Skeletal muscle tissue (tissue), 4 donors: ENCODE data around the gene RYR3. TPM values are rescaled to one million over a fixed set of nuclear protein-coding genes. Genes with fewer than 3 reads are reported as not detected.

ENCODE experiments used
- H3K27ac ChIP-seq: one replicate; pipeline ENCODE4 v1.7.0; 2013; ENCODE audit warnings: mild to moderate bottlenecking, low read depth, low read length, inconsistent platforms
- H3K27me3 ChIP-seq, 3 donors: one replicate each; pipeline ENCODE4 v1.7.0; 2013; ENCODE audit warnings: low read length in 3 of 3; ENCODE audit not compliant: control insufficient read depth in 3 of 3, insufficient read depth in 3 of 3
- H3K36me3 ChIP-seq, 3 donors: one replicate each; pipeline ENCODE4 v1.7.0; 2013; ENCODE audit warnings: low read length in 3 of 3; ENCODE audit not compliant: control insufficient read depth in 3 of 3, insufficient read depth in 3 of 3
- H3K4me1 ChIP-seq, 3 donors: one replicate each; pipeline ENCODE4 v1.7.0; 2013; ENCODE audit warnings: low read length in 3 of 3, mild to moderate bottlenecking in 3 of 3; ENCODE audit not compliant: control insufficient read depth in 3 of 3, insufficient read depth in 3 of 3
- H3K4me3 ChIP-seq, 3 donors: one replicate each; pipeline ENCODE4 v1.7.0; 2013; ENCODE audit warnings: low read length in 3 of 3
- H3K9ac ChIP-seq, 3 donors: one replicate each; pipeline ENCODE4 v1.7.0; 2013; ENCODE audit warnings: low read length in 3 of 3, mild to moderate bottlenecking in 3 of 3, moderate library complexity in 2 of 3, low read depth in 1 of 3
- H3K9me3 ChIP-seq, 3 donors: one replicate each; pipeline ENCODE4 v1.7.0; 2013; ENCODE audit warnings: low read length in 3 of 3; ENCODE audit not compliant: control insufficient read depth in 3 of 3
- total RNA-seq: library from RNA; depleted of rRNA; stranded (reverse); fragments of >200 nt; gene quantifications from one replicate; pipeline ENCODE4 v1.2.3, GENCODE V29; 2014
- donor health status: Osteomylitis.

RYR3 gene
- total RNA-seq, 1 donor from 2014 or later = 50.6 TPM

DNA sequence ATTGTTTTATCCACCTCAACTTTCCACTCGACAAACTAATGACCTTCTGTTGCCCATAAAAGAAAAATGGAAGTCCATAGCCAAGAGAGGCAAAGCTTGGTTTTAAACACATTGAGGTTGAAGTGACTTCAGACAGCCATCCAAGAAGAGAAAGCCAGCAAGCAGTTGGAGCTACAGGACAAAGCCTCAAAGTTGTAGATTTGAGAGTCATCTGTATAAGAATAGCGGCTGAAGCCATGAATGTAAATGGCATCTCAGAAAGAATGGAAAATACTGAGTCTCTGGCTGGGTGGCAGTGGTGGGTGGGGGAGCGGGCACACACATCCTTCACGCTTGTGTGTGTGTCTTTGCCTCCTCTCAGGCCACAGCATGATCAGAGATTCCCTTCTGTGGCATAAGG, 533.4 kb downstream of the RYR3 start:
- no peak overlapping the region for H3K27ac ChIP-seq
- peaks cover 0 to 12% (median 0%) of the 10 kb centered on the region in 3 donors for H3K36me3 ChIP-seq
- no peaks in the 10 kb centered on the region for H3K9me3 ChIP-seq
- H3K9ac ChIP-seq = no peak overlapping the region
- H3K4me1 ChIP-seq = no peaks in the 10 kb centered on the region
- no peaks in the 10 kb centered on the region for H3K27me3 ChIP-seq
- no peak overlapping the region for H3K4me3 ChIP-seq

DNA sequence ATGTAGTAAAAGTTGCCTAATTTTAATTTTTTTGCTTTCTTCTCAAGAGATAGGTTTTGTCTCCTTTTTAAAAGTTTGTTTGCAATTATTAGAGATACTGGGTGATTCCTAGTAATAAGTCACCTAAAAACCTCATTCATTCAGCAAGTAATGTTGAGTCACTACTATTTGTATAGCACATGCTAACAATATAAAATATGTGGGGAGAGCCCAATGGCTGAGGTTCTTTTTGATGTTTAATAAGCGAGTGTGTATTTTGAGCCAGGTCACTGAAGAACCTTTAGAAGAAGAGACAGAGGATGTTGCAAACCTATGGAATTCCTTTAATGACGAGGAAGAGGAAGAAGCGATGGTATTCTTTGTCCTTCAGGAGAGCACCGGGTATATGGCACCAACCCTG, 533.8 kb downstream of the RYR3 start:
- H3K4me3 ChIP-seq = no peak overlapping the region
- H3K9me3 ChIP-seq = no peaks in the 10 kb centered on the region
- H3K27ac ChIP-seq = no peak overlapping the region

DNA sequence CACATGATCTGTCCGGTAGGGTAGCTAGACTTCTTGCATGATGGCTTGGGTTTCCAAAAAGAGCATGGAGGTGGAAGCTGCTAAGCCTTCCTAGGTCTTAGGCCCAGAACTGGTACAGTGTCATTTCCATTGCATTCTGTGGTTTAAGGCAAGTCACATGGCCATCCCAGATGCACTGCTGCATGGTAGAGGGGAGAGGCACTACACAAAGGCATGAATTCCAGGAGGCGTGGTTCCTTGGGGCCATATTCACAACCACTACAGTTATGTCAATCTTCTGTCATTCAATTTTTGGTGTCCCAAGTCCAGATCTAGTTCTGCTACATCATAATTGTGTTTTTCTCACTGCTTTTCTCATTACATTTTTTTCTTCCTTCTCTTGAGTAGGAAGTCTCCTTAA, 535.4 kb downstream of the RYR3 start:
- Histone ChIP-seq H3K27me3 (no peaks in the 10 kb centered on the region), H3K36me3 (peaks cover 0 to 18% (median 1%) of the 10 kb centered on the region in 3 donors), H3K27ac (no peak overlapping the region), H3K4me1 (no peaks in the 10 kb centered on the region), H3K9ac (no peak overlapping the region), H3K9me3 (no peaks in the 10 kb centered on the region), H3K4me3 (no peak overlapping the region)

More for the DNA sequence above, 533.8 kb downstream of the RYR3 start:
- Histone ChIP-seq H3K27me3 (no peaks in the 10 kb centered on the region), H3K36me3 (peaks cover 0 to 15% (median 0%) of the 10 kb centered on the region in 3 donors), H3K9ac (no peak overlapping the region), H3K4me1 (no peaks in the 10 kb centered on the region)

DNA sequence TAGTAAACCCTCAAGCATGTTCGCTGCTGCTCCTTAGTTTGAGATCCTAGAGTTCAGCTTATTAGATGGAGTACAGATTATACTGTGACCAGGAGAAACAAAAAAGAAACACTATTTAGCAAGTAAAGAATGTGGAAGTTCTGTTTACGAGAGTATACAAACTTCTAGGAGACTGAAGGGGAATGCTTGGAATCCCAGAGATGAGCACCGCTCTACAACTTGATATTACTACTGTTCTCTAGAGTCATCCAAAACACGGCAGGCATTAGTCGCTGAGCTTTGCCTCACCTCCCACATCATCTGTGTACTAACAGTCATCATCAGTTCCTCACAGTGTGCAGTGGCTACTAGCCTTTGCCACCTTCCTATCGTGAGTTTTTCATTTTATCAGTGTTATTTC, 536.1 kb downstream of the RYR3 start:
- Histone ChIP-seq H3K4me3 (no peak overlapping the region), H3K9ac (no peak overlapping the region), H3K27me3 (no peaks in the 10 kb centered on the region), H3K4me1 (no peaks in the 10 kb centered on the region), H3K27ac (no peak overlapping the region), H3K36me3 (peaks cover 0 to 22% (median 2%) of the 10 kb centered on the region in 3 donors), H3K9me3 (no peaks in the 10 kb centered on the region)

DNA sequence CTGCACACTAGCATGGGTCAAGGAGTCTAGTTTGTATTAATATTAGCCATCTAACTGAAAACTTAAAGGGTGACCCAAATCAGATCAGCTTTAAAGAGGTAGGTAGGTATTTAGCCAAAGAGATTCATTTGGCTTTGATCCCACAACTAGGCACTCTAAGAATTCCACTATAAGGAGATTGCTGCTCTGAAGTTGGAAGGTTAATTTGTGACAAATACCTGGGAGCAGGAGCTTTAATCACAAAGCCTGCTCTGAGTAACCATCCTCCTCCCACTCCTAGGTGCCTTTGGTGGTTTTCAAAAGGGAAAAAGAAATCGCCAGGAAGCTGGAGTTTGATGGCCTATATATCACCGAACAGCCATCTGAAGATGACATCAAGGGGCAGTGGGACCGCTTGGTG, 537.2 kb downstream of the RYR3 start:
- no peak overlapping the region for H3K4me3 ChIP-seq
- no peak overlapping the region for H3K27ac ChIP-seq
- peaks cover 0 to 20% (median 2%) of the 10 kb centered on the region in 3 donors for H3K36me3 ChIP-seq
- no peaks in the 10 kb centered on the region for H3K4me1 ChIP-seq
- no peaks in the 10 kb centered on the region for H3K9me3 ChIP-seq
- no peak overlapping the region for H3K9ac ChIP-seq
- H3K27me3 ChIP-seq = no peaks in the 10 kb centered on the region

DNA sequence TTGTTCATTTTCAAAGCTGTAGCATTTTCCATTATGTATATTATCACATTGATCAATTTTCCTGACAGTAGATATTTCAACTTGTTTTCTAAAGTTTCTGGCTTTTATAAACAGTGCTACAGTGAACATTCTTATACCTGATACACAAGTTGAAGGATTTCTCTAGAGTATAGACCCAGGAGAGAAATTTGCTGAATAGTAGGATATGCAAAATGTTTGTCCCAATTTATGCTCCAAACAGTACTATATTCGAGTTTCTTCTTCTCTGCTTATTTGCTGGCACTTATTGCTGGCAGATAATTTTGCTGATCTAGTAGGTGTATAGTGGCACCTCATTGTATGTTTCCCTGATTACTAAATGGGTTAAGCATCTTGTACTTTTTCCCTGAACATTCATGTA, 540.3 kb downstream of the RYR3 start:
- no peak overlapping the region for H3K27ac ChIP-seq
- no peak overlapping the region for H3K4me3 ChIP-seq
- H3K36me3 ChIP-seq = peaks cover 0 to 26% (median 16%) of the 10 kb centered on the region in 3 donors
- no peaks in the 10 kb centered on the region for H3K9me3 ChIP-seq
- no peaks in the 10 kb centered on the region for H3K27me3 ChIP-seq
- H3K9ac ChIP-seq = no peak overlapping the region
- no peaks in the 10 kb centered on the region for H3K4me1 ChIP-seq

DNA sequence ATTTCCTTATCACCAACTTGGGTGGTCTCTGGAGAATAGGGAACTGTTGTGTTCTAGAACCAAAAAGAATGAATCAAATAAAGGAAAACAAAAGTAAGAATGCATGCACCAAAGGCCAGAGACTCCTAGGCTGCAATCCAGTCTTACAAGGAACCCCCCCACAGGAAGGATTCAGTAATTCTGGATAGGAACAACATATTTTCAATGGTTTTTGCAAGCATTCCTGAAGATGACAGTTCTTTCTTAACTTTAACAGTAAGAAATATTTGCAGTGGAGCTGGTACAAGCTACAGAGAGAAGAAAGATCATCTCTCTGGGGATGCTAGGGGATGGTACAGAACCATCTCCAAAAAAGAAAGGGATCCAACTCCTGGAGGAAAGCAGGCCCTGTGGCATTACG, 541.3 kb downstream of the RYR3 start:
- Histone ChIP-seq H3K36me3 (peaks cover 0 to 30% (median 18%) of the 10 kb centered on the region in 3 donors), H3K4me3 (no peak overlapping the region), H3K9me3 (no peaks in the 10 kb centered on the region), H3K9ac (no peak overlapping the region), H3K27me3 (no peaks in the 10 kb centered on the region), H3K27ac (no peak overlapping the region), H3K4me1 (no peaks in the 10 kb centered on the region)

DNA sequence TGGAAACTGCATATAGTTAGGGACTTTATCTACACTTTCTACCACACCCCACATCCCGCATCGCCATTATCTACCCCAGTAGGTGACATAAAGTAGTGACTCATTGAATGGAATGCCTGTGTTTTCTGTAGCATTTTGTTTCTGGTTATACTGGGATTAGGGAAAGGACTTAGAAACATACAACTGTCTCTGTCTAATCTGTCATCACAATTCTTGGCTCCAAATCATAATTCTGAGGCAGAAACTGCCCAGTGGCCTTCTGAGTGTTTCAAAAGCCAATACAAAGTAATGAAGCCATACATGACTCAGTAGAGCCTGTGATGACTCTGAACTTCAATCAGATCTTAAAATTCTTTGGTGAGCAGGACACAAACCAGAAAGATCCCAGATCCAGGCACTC, 541.8 kb downstream of the RYR3 start:
- H3K4me3 ChIP-seq = no peak overlapping the region
- no peaks in the 10 kb centered on the region for H3K4me1 ChIP-seq
- peaks cover 0 to 32% (median 22%) of the 10 kb centered on the region in 3 donors for H3K36me3 ChIP-seq
- no peaks in the 10 kb centered on the region for H3K9me3 ChIP-seq
- H3K9ac ChIP-seq = no peak overlapping the region
- no peak overlapping the region for H3K27ac ChIP-seq
- no peaks in the 10 kb centered on the region for H3K27me3 ChIP-seq

DNA sequence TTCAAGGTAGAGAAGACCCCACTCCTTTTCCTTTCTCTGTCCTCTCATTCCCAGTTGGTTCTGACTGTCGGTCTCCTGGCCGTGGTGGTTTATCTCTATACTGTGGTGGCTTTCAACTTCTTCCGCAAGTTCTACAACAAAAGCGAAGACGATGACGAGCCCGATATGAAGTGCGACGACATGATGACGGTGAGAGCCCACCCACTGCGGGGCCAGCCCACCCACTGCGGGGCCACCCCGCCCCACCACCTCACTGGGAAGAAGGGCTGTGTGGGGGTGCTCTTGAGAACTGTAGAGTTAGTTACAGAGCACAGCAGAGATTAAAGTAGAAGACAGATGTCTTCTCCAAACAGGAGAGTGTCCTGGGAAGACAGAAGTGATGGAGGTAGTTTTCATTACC, 547.0 kb downstream of the RYR3 start:
- H3K9me3 ChIP-seq = no peaks in the 10 kb centered on the region
- no peak overlapping the region for H3K9ac ChIP-seq
- peaks cover 5 to 42% (median 34%) of the 10 kb centered on the region in 3 donors for H3K36me3 ChIP-seq
- H3K4me1 ChIP-seq = no peaks in the 10 kb centered on the region
- no peak overlapping the region for H3K27ac ChIP-seq
- H3K27me3 ChIP-seq = no peaks in the 10 kb centered on the region
- H3K4me3 ChIP-seq = no peak overlapping the region

DNA sequence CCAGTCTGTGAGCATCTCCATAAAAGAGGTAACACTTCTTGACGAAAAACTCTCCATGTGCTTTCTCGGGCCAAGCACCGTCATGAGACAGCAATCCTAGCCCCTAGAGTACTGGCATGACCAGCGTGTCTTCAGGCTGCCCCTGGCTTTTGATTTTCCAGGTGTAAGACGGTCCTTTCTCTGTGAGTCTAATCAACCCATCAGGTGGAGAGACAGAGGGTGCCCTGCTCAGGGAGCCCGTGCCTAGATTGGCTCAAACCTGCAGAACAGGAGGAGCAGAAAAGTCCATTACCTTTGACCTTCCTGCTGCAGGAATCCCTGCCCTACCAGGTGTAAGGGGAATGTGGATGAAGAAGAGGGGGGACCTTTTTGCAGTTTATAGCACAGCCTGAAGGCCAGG, 548.1 kb downstream of the RYR3 start:
- peaks cover 5 to 45% (median 31%) of the 10 kb centered on the region in 3 donors for H3K36me3 ChIP-seq
- no peaks in the 10 kb centered on the region for H3K4me1 ChIP-seq
- H3K9ac ChIP-seq = no peak overlapping the region

More for the DNA sequence above, 548.1 kb downstream of the RYR3 start:
- Histone ChIP-seq H3K27me3 (no peaks in the 10 kb centered on the region), H3K27ac (no peak overlapping the region), H3K4me3 (no peak overlapping the region), H3K9me3 (no peaks in the 10 kb centered on the region)
